ENCODE data around the gene FAM8A1. TPM values are rescaled to one million over a fixed set of nuclear protein-coding genes. Genes with fewer than 3 reads are reported as not detected.

FAM8A1 gene
- total and polyA plus RNA-seq, 7 experiments from 2014 or later: 5.9 to 26.1 (median 19.4) TPM

- no peaks in the 10 kb centered on the region for H3K36me3 Mint-ChIP-seq
- Histone ChIP-seq H3K9me3 (ENCODE audit: control insufficient read depth in 2 of 3, low read length in 3 of 3) (no peaks in the 10 kb centered on the region), H3K4me3 (ENCODE audit: low read length) (no peak overlapping the region), H3K27me3 (ENCODE audit: control insufficient read depth in 2 of 2, insufficient read depth in 2 of 2, low read length in 2 of 2) (no peaks in the 10 kb centered on the region), H3K27ac (ENCODE audit: low read depth, low read length) (no peak overlapping the region), H3K36me3 (ENCODE audit: control insufficient read depth in 2 of 3, insufficient read depth in 3 of 3, low read length in 3 of 3) (no peaks in the 10 kb centered on the region), H3K4me1 (ENCODE audit: control insufficient read depth in 2 of 2, insufficient read depth in 2 of 2, low read length in 2 of 2) (peaks cover 0 to 18% of the 10 kb centered on the region in 2 donors)
- ATAC-seq (peak; percentile 43), DNase-seq (no peak)
- intact Hi-C loops (cut with micrococcal nuclease): no loop called here
- H3K4me3 Mint-ChIP-seq: no peak overlapping the region
- H3K27me3 Mint-ChIP-seq: no peaks in the 10 kb centered on the region
- ChIA-PET POLR2A (interaction anchor here (4.7 kb wide), 1 partner anchor 9 kb away, joined by 55 read pairs; the partner anchor contains the start of gene FAM8A1), CTCF (interaction anchor here (1.2 kb wide), 1 partner anchor 9 kb away, joined by 4 read pairs; the partner anchor contains the start of gene FAM8A1)
- peak overlapping the region in 2 of 9 donors; percentile 9 to 17 for H3K27ac Mint-ChIP-seq
- peaks cover 0 to 2% (median 0%) of the 10 kb centered on the region in 11 donors for H3K9me3 Mint-ChIP-seq
- H3K4me1 Mint-ChIP-seq: peaks cover 4 to 27% (median 21%) of the 10 kb centered on the region in 7 donors
These were observed 8.8 kb upstream of the FAM8A1 start for GRCh38 chr6:17591287-17591686.

- peaks cover 4 to 27% (median 21%) of the 10 kb centered on the region in 7 donors for H3K4me1 Mint-ChIP-seq
- peaks cover 0 to 1% (median 0%) of the 10 kb centered on the region in 5 donors for H3K36me3 Mint-ChIP-seq
- ChIA-PET CTCF (no interaction called here), POLR2A (no interaction called here)
- Histone ChIP-seq H3K27ac (ENCODE audit: low read depth, low read length) (no peak overlapping the region), H3K4me1 (ENCODE audit: control insufficient read depth in 2 of 2, insufficient read depth in 2 of 2, low read length in 2 of 2) (peaks cover 0 to 18% of the 10 kb centered on the region in 2 donors), H3K4me3 (ENCODE audit: low read length) (no peak overlapping the region), H3K9me3 (ENCODE audit: control insufficient read depth in 2 of 3, low read length in 3 of 3) (no peaks in the 10 kb centered on the region), H3K36me3 (ENCODE audit: control insufficient read depth in 2 of 3, insufficient read depth in 3 of 3, low read length in 3 of 3) (no peaks in the 10 kb centered on the region), H3K27me3 (ENCODE audit: control insufficient read depth in 2 of 2, insufficient read depth in 2 of 2, low read length in 2 of 2) (no peaks in the 10 kb centered on the region)
- H3K27me3 Mint-ChIP-seq: no peaks in the 10 kb centered on the region
- peaks cover 0 to 3% (median 0%) of the 10 kb centered on the region in 11 donors for H3K9me3 Mint-ChIP-seq
- H3K4me3 Mint-ChIP-seq: no peak overlapping the region
- H3K27ac Mint-ChIP-seq: peak overlapping the region in 1 of 9 donors; percentile 50
- intact Hi-C loops (cut with micrococcal nuclease): no loop called here
- ATAC-seq (no peak), DNase-seq (no peak)
These were observed 6.9 kb upstream of the FAM8A1 start for GRCh38 chr6:17593246-17593645.

- H3K9me3 Mint-ChIP-seq: peaks cover 0 to 3% (median 0%) of the 10 kb centered on the region in 11 donors
- Histone ChIP-seq H3K9me3 (ENCODE audit: control insufficient read depth in 2 of 3, low read length in 3 of 3) (no peaks in the 10 kb centered on the region), H3K36me3 (ENCODE audit: control insufficient read depth in 2 of 3, insufficient read depth in 3 of 3, low read length in 3 of 3) (peaks cover 0 to 6% (median 0%) of the 10 kb centered on the region in 3 experiments), H3K4me1 (ENCODE audit: control insufficient read depth in 2 of 2, insufficient read depth in 2 of 2, low read length in 2 of 2) (peaks cover 0 to 8% of the 10 kb centered on the region in 2 donors), H3K27me3 (ENCODE audit: control insufficient read depth in 2 of 2, insufficient read depth in 2 of 2, low read length in 2 of 2) (no peaks in the 10 kb centered on the region), H3K27ac (ENCODE audit: low read depth, low read length) (no peak overlapping the region), H3K4me3 (ENCODE audit: low read length) (no peak overlapping the region)
- H3K4me1 Mint-ChIP-seq: peaks cover 4 to 19% (median 12%) of the 10 kb centered on the region in 7 donors
- no peak overlapping the region for H3K4me3 Mint-ChIP-seq
- H3K27me3 Mint-ChIP-seq: no peaks in the 10 kb centered on the region
- ChIA-PET CTCF (interaction anchor here (0.8 kb wide), 1 partner anchor 11 kb away, joined by 3 read pairs; no protein-coding TSS in a partner anchor), POLR2A (no interaction called here)
- DNase-seq: no peak
- H3K36me3 Mint-ChIP-seq: peaks cover 0 to 2% (median 0%) of the 10 kb centered on the region in 5 donors
- no peak for ATAC-seq
- intact Hi-C loops (cut with micrococcal nuclease): no loop called here
- H3K27ac Mint-ChIP-seq: no peak overlapping the region
These were observed 4.0 kb upstream of the FAM8A1 start for GRCh38 chr6:17596085-17596484.

- ChIA-PET POLR2A (interaction anchor here (0.5 to 3.2 kb wide), 14 partner anchors 10 to 584 kb away, joined by 3 to 55 read pairs (median 4); partner anchors contain the start of gene NUP153), CTCF (interaction anchor here (0.6 to 2.1 kb wide), 10 partner anchors 10 to 106 kb away, joined by 3 to 14 read pairs (median 4); partner anchors contain the start of gene NUP153)
- DNase-seq (peak in 8 of 9 donors; percentile 27 to 70 (median 46)), ATAC-seq (peak; percentile 60)
- peak overlapping the region; percentile 85 to 97 (median 94) for H3K4me3 Mint-ChIP-seq
- no peaks in the 10 kb centered on the region for H3K27me3 Mint-ChIP-seq
- intact Hi-C loops (cut with micrococcal nuclease): loop anchor here (1.0 to 5.0 kb wide), 11 partner anchors 9 to 1470 kb away; partner anchors contain the start of genes KDM1B (in 2 of the 2), NUP153 (in 2 of the 2), TPMT (in 2 of the 2) and ATXN1 (in 1 of the 2)
- Histone ChIP-seq H3K27ac (ENCODE audit: low read depth, low read length) (peak overlapping the region; percentile 94), H3K4me3 (ENCODE audit: low read length) (peak overlapping the region; percentile 49), H3K36me3 (ENCODE audit: control insufficient read depth in 2 of 3, insufficient read depth in 3 of 3, low read length in 3 of 3) (peaks cover 0 to 15% (median 5%) of the 10 kb centered on the region in 3 experiments), H3K27me3 (ENCODE audit: control insufficient read depth in 2 of 2, insufficient read depth in 2 of 2, low read length in 2 of 2) (no peaks in the 10 kb centered on the region), H3K4me1 (ENCODE audit: control insufficient read depth in 2 of 2, insufficient read depth in 2 of 2, low read length in 2 of 2) (peaks cover 19 to 29% of the 10 kb centered on the region in 2 donors), H3K9me3 (ENCODE audit: control insufficient read depth in 2 of 3, low read length in 3 of 3) (no peaks in the 10 kb centered on the region)
- H3K36me3 Mint-ChIP-seq: peaks cover 0 to 18% (median 8%) of the 10 kb centered on the region in 5 donors
- H3K9me3 Mint-ChIP-seq: peaks cover 0 to 2% (median 0%) of the 10 kb centered on the region in 11 donors
- H3K4me1 Mint-ChIP-seq: peaks cover 29 to 51% (median 46%) of the 10 kb centered on the region in 7 donors
- H3K27ac Mint-ChIP-seq: peak overlapping the region; percentile 84 to 96 (median 93)
These were observed 654 bp downstream of the FAM8A1 start for GRCh38 chr6:17600527-17601385.

GRCh38 chr6:17601386-17601703 lies 1.2 kb downstream of the FAM8A1 start:
- ChIA-PET POLR2A (interaction anchor here (0.8 to 3.2 kb wide), 8 partner anchors 10 to 105 kb away, joined by 3 to 55 read pairs (median 7); partner anchors contain the start of gene NUP153), CTCF (interaction anchor here (1.0 to 2.1 kb wide), 6 partner anchors 16 to 106 kb away, joined by 3 to 14 read pairs (median 4); partner anchors contain the start of gene NUP153)
- Mint-ChIP-seq H3K27me3 (no peaks in the 10 kb centered on the region), H3K4me1 (peaks cover 29 to 53% (median 47%) of the 10 kb centered on the region in 7 donors), H3K36me3 (peaks cover under 1 to 20% (median 10%) of the 10 kb centered on the region in 5 donors), H3K4me3 (peak overlapping the region; percentile 85 to 97 (median 94)), H3K27ac (peak overlapping the region; percentile 84 to 96 (median 92)), H3K9me3 (peaks cover 0 to 2% (median 0%) of the 10 kb centered on the region in 11 donors)
- H3K27me3 ChIP-seq (ENCODE audit: control insufficient read depth in 2 of 2, insufficient read depth in 2 of 2, low read length in 2 of 2): no peaks in the 10 kb centered on the region
- intact Hi-C loops (cut with micrococcal nuclease): loop anchor here (1.0 to 5.0 kb wide), 5 partner anchors 8 to 1471 kb away; partner anchors contain the start of gene ATXN1 (in 1 of the 2)
- peak overlapping the region; percentile 94 for H3K27ac ChIP-seq (ENCODE audit: low read depth, low read length)
- ATAC-seq: no peak
- peaks cover 19 to 29% of the 10 kb centered on the region in 2 donors for H3K4me1 ChIP-seq (ENCODE audit: control insufficient read depth in 2 of 2, insufficient read depth in 2 of 2, low read length in 2 of 2)
- peaks cover 0 to 18% (median 6%) of the 10 kb centered on the region in 3 experiments for H3K36me3 ChIP-seq (ENCODE audit: control insufficient read depth in 2 of 3, insufficient read depth in 3 of 3, low read length in 3 of 3)
- DNase-seq: no peak
- no peaks in the 10 kb centered on the region for H3K9me3 ChIP-seq (ENCODE audit: control insufficient read depth in 2 of 3, low read length in 3 of 3)
- H3K4me3 ChIP-seq (ENCODE audit: low read length): peak overlapping the region; percentile 49

- Mint-ChIP-seq H3K4me1 (peaks cover 29 to 53% (median 47%) of the 10 kb centered on the region in 7 donors), H3K9me3 (peaks cover 0 to 2% (median 0%) of the 10 kb centered on the region in 11 donors), H3K4me3 (peak overlapping the region in 9 of 10 donors; percentile 26 to 97 (median 92)), H3K27ac (peak overlapping the region in 7 of 9 donors; percentile 3 to 77 (median 38)), H3K27me3 (no peaks in the 10 kb centered on the region), H3K36me3 (peaks cover 4 to 22% (median 14%) of the 10 kb centered on the region in 5 donors)
- H3K9me3 ChIP-seq (ENCODE audit: control insufficient read depth in 2 of 3, low read length in 3 of 3): no peaks in the 10 kb centered on the region
- no peak overlapping the region for H3K4me3 ChIP-seq (ENCODE audit: low read length)
- no peaks in the 10 kb centered on the region for H3K27me3 ChIP-seq (ENCODE audit: control insufficient read depth in 2 of 2, insufficient read depth in 2 of 2, low read length in 2 of 2)
- CTCF ChIA-PET: interaction anchor here (1.1 to 1.5 kb wide), 4 partner anchors 17 to 22 kb away, joined by 3 to 7 read pairs (median 5); no protein-coding TSS in a partner anchor
- peak overlapping the region; percentile 12 for H3K27ac ChIP-seq (ENCODE audit: low read depth, low read length)
- no peak for ATAC-seq
- peaks cover 19 to 29% of the 10 kb centered on the region in 2 donors for H3K4me1 ChIP-seq (ENCODE audit: control insufficient read depth in 2 of 2, insufficient read depth in 2 of 2, low read length in 2 of 2)
- intact Hi-C loops (cut with micrococcal nuclease): loop anchor here (1.0 to 5.0 kb wide), 3 partner anchors 10 to 1281 kb away; no protein-coding TSS in a partner anchor
- POLR2A ChIA-PET: interaction anchor here (0.6 to 1.2 kb wide), 2 partner anchors 8 to 103 kb away, joined by 3 to 5 read pairs; no protein-coding TSS in a partner anchor
- DNase-seq: no peak
- H3K36me3 ChIP-seq (ENCODE audit: control insufficient read depth in 2 of 3, insufficient read depth in 3 of 3, low read length in 3 of 3): peaks cover 0 to 27% (median 10%) of the 10 kb centered on the region in 3 experiments
These were observed 2.8 kb downstream of the FAM8A1 start for GRCh38 chr6:17602888-17603287.
